Gastroesophageal sphincter (tissue), 4 donors: ENCODE data around the gene PXDN. TPM values are rescaled to one million over a fixed set of nuclear protein-coding genes. Genes with fewer than 3 reads are reported as not detected.

Source experiments
- ATAC-seq: fragments of 150-250 bp; one replicate; pipeline ENCODE4 v1.9.1; 2016; ENCODE audit warnings: mild to moderate bottlenecking, moderate library complexity
- H3K27ac ChIP-seq, 4 donors: fragments of 200-600 bp; sonication (generic) in 3 of 4; 1 replicate in 3 of 4; 2 replicates in 1 of 4; pipeline ENCODE4 v1.5.1; 2016 to 2019
- H3K27me3 ChIP-seq: fragments of 200-600 bp; sonication (generic); one replicate; pipeline ENCODE4 v1.5.1; 2019
- H3K36me3 ChIP-seq, 2 donors: fragments of 200-600 bp; sonication (generic); one replicate each; pipeline ENCODE4 v1.5.1; 2019; ENCODE audit warnings: control low read depth in 1 of 2
- H3K4me1 ChIP-seq, 3 donors: fragments of 200-600 bp; sonication (generic); 1 replicate in 2 of 3; 2 replicates in 1 of 3; pipeline ENCODE4 v1.5.1; 2016 to 2019; ENCODE audit warnings: control low read depth in 2 of 3
- H3K4me3 ChIP-seq, 2 donors: fragments of 200-600 bp; sonication (generic); one replicate each; pipeline ENCODE4 v1.5.1; 2019; ENCODE audit warnings: mild to moderate bottlenecking in 1 of 2, moderate library complexity in 1 of 2
- H3K9me3 ChIP-seq, 3 donors: fragments of 200-600 bp; sonication (generic); one replicate each; pipeline ENCODE4 v1.5.1; 2017 to 2019; ENCODE audit warnings: control low read depth in 2 of 3
- CTCF ChIP-seq, 4 experiments: fragments of 200-600 bp in 2 of 4; fragments of 450-650 bp in 2 of 4; sonication (generic) in 1 of 4; IDR thresholded peaks; one replicate each; pipeline ENCODE4 v1.5.1; 2017 to 2019; ENCODE audit warnings: antibody characterized with exemption in 4 of 4, mild to moderate bottlenecking in 2 of 4, moderate library complexity in 2 of 4
- EP300 ChIP-seq: sonication (generic); formaldehyde crosslinking; IDR thresholded peaks from one replicate; pipeline ENCODE4 v1.6.1; 2017; ENCODE audit warnings: antibody characterized with exemption, mild to moderate bottlenecking
- POLR2A ChIP-seq, 2 donors: fragments of 450-650 bp; IDR thresholded peaks; one replicate each; pipeline ENCODE4 v1.6.1; 2017; ENCODE audit warnings: antibody characterized with exemption in 2 of 2, mild to moderate bottlenecking in 2 of 2, moderate library complexity in 1 of 2
- POLR2AphosphoS5 ChIP-seq: sonication (generic); formaldehyde crosslinking; IDR thresholded peaks from one replicate; pipeline ENCODE4 v1.6.1; 2017; ENCODE audit warnings: antibody characterized with exemption
- WGBS, 2 donors: methylation state at CpG; one replicate each; pipeline ENCODE4 v1.1.5; 2018; ENCODE audit warnings: low coverage in 1 of 2; 5-methylcytosine and 5-hydroxymethylcytosine counted together
- total RNA-seq, 4 donors: library from RNA; depleted of rRNA; stranded (reverse); fragments of >200 nt; gene quantifications; one replicate each; pipeline ENCODE4 v1.1.0, GENCODE V29; 2016

The PXDN gene
- total RNA-seq, 4 donors from 2014 or later: 19.9 to 95.9 (median 60.9) TPM

DNA sequence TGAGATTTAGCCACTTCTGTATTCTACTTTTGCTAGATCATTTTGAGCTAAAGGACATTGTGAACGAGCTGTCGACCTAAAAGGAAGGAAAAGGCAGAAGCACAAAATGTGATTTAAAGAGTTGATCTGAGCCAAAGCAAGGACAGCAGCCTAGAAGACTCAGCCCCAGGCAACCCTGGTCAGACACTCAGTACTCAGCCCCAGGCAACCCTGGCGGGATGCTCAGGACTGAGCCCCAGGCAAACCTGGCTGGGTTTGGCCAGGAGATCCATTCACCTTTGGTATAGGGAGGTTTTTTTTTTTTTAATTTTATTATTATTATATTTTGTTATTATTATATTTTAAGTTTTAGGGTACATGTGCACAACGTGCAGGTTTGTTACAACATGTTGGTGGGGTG is 34.3 kb upstream of the PXDN start:
- 78 to 90% methylated on average over 2 to 4 of the region's 4 CpGs for WGBS, 2 donors
- Histone ChIP-seq H3K27me3 (peaks cover 10% of the 10 kb centered on the region), H3K4me3 (no peak overlapping the region), H3K4me1 (no peaks in the 10 kb centered on the region), H3K27ac (no peak overlapping the region), H3K9me3 (no peaks in the 10 kb centered on the region), H3K36me3 (no peaks in the 10 kb centered on the region)
- TF ChIP-seq POLR2A (IDR thresholded peaks at IDR 0.05) (no peak), EP300 (no peak), CTCF (IDR thresholded peaks at IDR 0.05) (no peak), POLR2AphosphoS5 (no peak)
- no peak for ATAC-seq

DNA sequence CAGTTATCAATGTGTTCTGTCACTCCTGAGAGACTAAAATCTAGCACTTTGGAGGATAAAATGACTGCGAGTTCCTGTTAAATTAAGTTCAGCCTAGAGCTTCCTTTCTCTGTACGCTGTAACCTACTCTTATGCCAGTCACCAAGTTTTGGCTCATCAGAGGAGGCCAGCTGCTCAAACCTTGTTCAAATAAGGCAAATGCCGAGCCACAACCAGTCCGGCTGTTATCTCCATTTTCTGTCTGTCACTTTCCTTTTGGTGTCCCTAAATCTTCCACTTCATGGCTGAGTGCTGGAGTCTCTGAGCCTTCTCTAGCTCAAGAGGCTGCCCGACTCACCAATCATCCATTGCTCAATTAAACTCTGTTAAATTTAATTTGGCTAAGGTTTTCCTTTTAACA is 33.5 kb upstream of the PXDN start:
- H3K4me3 ChIP-seq: no peak overlapping the region
- no peak for ATAC-seq
- H3K4me1 ChIP-seq: no peaks in the 10 kb centered on the region
- 74 to 76% methylated on average over 5 of the region's 5 CpGs for WGBS, 2 donors
- no peaks in the 10 kb centered on the region for H3K9me3 ChIP-seq
- H3K27me3 ChIP-seq: peaks cover 10% of the 10 kb centered on the region
- TF ChIP-seq EP300 (no peak), POLR2A (IDR thresholded peaks at IDR 0.05) (no peak), POLR2AphosphoS5 (no peak), CTCF (IDR thresholded peaks at IDR 0.05) (no peak)
- H3K27ac ChIP-seq: no peak overlapping the region
- H3K36me3 ChIP-seq: no peaks in the 10 kb centered on the region

GRCh38 chr2:1777156-1777555 is 32.8 kb upstream of the PXDN start:
- no peak for ATAC-seq
- Histone ChIP-seq H3K4me1 (no peaks in the 10 kb centered on the region), H3K9me3 (no peaks in the 10 kb centered on the region), H3K27me3 (peaks cover 10% of the 10 kb centered on the region), H3K4me3 (no peak overlapping the region), H3K36me3 (no peaks in the 10 kb centered on the region), H3K27ac (no peak overlapping the region)
- whole genome bisulfite sequencing, 2 donors: 86% methylated on average over 2 of the region's 2 CpGs; no CpG with 5 or more reads in 1 of the 2 donors
- TF ChIP-seq EP300 (no peak), CTCF (IDR thresholded peaks at IDR 0.05) (no peak)

DNA sequence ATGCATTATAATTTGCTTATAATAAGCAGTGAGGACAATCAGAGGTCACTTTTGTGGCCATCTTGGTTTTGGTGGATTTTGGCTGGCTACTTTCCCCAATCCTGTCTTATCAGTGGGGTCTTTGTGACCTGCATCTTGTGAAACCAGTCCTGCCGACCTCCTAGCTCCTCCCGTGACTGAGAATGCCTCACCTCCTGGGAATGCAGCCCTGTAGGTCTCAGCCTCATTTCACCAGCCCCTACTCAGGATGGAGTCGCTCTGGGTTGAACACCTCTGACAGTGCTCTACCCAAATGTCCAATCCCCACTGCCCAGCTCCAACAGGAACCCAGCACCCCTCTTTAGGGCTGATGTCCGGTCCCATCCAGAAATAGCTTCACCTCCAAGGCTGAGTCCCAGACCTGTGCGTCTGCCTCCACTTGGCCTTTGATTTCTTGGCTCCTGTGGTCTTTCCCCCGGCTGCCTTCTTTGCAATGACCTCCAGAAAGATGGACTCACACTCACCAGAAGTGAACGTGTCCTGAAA is 31.3 kb upstream of the PXDN start:
- TF ChIP-seq EP300 (no peak), CTCF (IDR thresholded peaks at IDR 0.05) (no peak), POLR2AphosphoS5 (no peak), POLR2A (IDR thresholded peaks at IDR 0.05) (no peak)
- no peak for ATAC-seq
- WGBS, 2 donors: 83 to 90% methylated on average over 4 to 6 of the region's 7 CpGs
- H3K9me3 ChIP-seq: no peaks in the 10 kb centered on the region
- no peaks in the 10 kb centered on the region for H3K4me1 ChIP-seq
- no peaks in the 10 kb centered on the region for H3K36me3 ChIP-seq
- H3K27ac ChIP-seq: no peak overlapping the region
- H3K4me3 ChIP-seq: no peak overlapping the region
- H3K27me3 ChIP-seq: no peaks in the 10 kb centered on the region

GRCh38 chr2:1774929-1775328 is 30.6 kb upstream of the PXDN start:
- Histone ChIP-seq H3K27ac (no peak overlapping the region), H3K4me1 (no peaks in the 10 kb centered on the region), H3K4me3 (no peak overlapping the region), H3K9me3 (no peaks in the 10 kb centered on the region), H3K36me3 (no peaks in the 10 kb centered on the region), H3K27me3 (no peaks in the 10 kb centered on the region)
- no peak for ATAC-seq
- WGBS, 2 donors: 77 to 93% methylated on average over 2 to 3 of the region's 3 CpGs
- TF ChIP-seq EP300 (no peak), POLR2AphosphoS5 (no peak), POLR2A (IDR thresholded peaks at IDR 0.05) (no peak), CTCF (IDR thresholded peaks at IDR 0.05) (no peak)
